HG02943 (cell line): Measurements from ENCODE around the gene ZNF431.
"Not testable (repeated sequence)": the region's sequence is repeated elsewhere in the genome, so short reads cannot be mapped to it uniquely, and the experiment has no call there.

Source experiments
- ATAC-seq: cut with Tn5 transposase; IDR thresholded peaks from one replicate; pipeline ENCODE4 v1.9.1; 2021; ENCODE audit warnings: mild to moderate bottlenecking, low read depth, moderate library complexity; ENCODE audit not compliant: unreplicated experiment

Gene ZNF431

DNA sequence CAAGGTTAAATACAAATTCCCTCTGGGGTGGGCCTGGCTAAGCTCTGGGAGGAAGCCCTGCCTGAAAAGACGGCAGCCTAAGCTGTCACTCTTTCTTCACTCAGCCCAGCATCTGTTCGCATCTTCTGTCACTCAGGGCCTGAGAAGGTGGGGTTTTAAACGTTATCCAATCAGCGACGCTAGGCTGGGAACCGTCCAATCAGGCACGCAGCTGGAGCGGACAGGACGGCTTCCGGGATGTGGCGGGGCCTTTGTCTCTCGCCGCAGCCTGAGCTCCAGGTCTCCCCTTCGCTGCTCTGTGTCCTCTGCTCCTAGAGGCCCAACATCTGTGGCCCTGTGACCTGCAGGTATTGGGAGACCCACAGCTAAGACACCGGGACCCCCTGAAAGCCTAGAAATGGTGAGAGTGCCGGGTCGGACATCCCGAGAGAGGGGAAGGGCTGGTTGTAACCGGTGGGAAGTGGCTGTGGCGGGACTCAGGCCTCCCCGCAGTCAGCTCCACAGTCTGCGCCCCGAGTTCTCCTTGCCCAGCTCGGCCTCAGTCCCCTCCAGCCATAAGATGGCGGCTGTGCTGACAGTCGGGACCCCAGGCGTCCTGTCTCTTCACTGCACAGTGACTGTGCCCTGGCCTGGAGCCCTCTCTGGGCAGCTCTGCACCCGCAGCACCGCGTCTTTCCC lies at the start of gene ZNF431:
Gene ZNF431 (plus strand): TSS at position 254 of the 678 bp plus-strand sequence. CDS start 144 bp downstream, at position 398.
- peak; percentile 99 for ATAC-seq

- no peak for ATAC-seq
These were observed 49.7 kb upstream of the ZNF431 start for GRCh38 chr19:21092109-21092508.

- ATAC-seq: no peak
These were observed 47.4 kb upstream of the ZNF431 start for GRCh38 chr19:21094347-21095025.

DNA sequence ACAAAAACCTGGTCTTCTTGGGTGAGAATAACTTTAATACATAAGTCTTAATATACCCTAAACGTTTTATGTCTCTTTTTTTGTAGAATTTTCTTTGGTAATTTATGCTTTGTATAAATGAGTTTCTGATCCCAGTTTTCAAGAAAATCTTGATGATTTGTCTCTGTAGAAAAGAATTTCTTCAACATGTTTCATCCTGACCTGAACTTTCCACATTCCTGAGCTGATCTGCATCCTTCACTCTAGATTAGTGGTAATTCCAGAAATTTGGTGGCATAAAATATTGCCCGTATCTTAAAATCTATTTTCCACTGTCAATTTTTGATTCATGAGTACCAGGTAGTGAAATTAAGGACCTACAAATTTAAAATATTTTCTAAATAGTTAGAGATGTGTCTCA lies 43.5 kb upstream of the ZNF431 start:
- no peak for ATAC-seq

DNA sequence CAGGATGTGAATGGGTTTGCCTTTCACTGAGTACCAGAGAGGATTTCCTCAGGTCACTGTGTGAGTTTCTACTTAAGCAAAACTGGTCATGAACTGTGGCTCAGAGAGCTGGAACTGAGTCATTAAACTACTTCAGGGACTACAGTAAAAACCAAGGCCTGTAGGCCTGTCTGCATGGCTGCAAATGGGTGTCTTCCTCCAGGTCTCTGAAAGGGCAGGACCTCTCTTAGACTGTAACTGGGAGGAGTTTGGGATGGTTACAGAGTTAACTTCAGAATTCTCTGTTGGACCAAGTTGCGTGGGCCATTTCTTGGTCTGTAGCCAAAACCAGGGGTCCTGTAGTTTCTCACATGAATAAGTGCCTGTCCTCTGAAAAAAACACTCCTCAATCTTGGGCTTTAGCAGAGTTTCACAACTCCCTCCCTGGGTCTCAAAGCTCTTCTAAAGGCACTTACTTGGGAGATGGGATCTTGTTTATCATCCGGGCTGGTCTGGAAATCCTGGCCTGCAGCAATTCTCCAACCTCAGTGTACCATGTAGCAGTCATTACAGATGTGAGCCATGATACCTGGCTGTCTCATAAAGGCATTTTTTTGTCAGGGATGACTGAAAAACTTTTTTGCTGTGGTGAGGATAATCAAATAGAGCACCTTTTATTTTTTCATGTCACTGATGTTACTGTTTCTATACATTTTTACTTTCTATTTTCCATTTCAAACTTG lies 40.2 kb upstream of the ZNF431 start:
- ATAC-seq: no peak

GRCh38 chr19:21109116-21109515 lies 32.7 kb upstream of the ZNF431 start:
- ATAC-seq: no peak

GRCh38 chr19:21110183-21110582 lies 31.7 kb upstream of the ZNF431 start:
- ATAC-seq: no peak

GRCh38 chr19:21115430-21115829 lies 26.4 kb upstream of the ZNF431 start:
- ATAC-seq: no peak

DNA sequence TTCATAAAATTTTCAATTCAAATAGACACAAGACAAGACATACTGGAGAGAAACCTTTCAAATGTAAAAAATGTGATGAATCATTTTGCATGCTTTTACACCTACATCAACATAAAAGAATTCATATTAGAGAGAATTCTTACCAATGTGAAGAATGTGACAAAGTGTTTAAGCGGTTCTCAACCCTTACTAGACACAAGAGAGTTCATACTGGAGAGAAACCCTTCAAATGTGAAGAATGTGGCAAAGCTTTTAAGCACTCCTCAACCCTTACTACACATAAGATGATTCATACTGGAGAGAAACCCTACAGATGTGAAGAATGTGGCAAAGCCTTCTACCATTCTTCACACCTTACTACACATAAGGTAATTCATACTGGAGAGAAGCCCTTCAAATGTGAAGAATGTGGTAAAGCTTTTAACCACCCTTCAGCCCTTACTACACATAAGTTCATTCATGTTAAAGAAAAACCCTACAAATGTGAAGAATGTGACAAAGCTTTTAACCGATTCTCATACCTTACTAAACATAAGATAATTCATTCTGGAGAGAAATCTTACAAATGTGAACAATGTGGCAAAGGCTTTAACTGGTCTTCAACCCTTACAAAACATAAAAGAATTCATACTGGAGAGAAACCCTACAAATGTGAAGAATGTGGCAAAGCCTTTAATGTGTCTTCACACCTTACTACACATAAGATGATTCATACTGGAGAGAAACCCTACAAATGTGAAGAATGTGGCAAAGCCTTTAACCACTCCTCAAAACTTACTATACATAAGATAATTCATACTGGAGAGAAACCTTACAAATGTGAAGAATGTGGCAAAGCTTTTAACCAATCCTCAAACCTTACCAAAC lies 24.6 kb upstream of the ZNF431 start:
- ATAC-seq: no peak

GRCh38 chr19:21126078-21126477 lies 15.8 kb upstream of the ZNF431 start:
- ATAC-seq: no peak

DNA sequence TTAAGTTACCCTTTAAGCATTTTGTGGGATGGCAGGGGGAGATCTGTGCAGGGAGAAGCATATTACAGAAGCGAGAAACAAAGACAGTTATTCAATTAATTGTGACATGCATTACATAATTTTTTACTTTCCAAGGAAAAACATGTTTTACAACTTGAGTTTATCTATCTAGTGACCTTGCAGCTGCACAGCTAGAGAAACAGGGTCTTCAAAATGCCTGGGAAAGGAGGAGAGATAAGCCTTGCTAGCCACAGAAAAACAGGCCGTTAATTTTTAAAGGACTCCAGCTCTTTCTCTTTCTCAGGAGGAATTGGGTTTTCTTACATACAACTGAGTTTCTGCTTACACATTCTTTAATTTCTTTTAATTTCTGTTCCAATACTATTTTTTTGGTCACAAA lies 14.8 kb upstream of the ZNF431 start:
- no peak for ATAC-seq

GRCh38 chr19:21127898-21128297 lies 13.9 kb upstream of the ZNF431 start:
- no peak for ATAC-seq

GRCh38 chr19:21128901-21129698 lies 12.7 kb upstream of the ZNF431 start:
- ATAC-seq: no peak

GRCh38 chr19:21130097-21130775 lies 11.6 kb upstream of the ZNF431 start:
- ATAC-seq: no peak

GRCh38 chr19:21133633-21134032 lies 8.2 kb upstream of the ZNF431 start:
- ATAC-seq: no peak

- ATAC-seq: no peak
These were observed 6.9 kb upstream of the ZNF431 start for GRCh38 chr19:21134934-21135366.

DNA sequence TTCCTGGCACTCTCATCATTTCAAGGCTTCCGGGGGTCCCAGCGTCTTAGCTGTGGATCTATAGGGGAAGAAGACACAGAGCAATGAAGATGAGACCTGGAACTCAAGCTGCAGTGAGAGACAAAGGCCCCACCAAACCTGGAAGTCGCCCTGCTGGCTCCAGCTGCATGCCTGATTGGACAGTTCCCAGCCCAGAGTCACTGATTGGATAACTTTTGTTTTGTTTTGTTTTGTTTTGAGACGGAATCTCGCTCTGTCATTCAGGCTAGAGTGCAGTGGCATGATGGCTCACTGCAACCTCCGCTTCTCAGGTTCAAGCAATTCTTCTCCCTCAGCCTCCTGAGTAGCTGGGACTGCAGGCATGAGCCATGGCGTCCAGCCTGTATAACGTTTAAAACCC lies 6.4 kb upstream of the ZNF431 start:
- no peak for ATAC-seq

- no peak for ATAC-seq
These were observed 3.7 kb upstream of the ZNF431 start for GRCh38 chr19:21138130-21138529.

DNA sequence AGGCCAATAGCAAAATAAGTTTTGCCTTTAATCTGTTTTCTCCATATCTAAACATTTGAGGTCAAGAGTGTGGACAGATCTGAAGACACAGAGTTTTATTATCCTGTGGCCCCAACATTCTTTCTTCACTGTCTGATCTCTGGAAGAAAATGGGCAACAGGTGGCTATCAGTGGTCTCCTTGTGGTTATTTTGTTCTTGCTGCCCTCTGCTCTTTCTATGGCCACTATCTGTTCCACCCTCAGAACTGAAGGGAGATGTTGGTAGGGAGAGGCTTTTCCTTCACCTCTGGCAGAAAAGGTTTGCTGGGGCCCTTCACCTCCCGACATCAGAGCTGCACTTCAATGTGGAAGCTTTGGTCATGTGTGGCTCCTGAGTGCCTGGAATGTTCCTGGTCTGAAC lies 834 bp upstream of the ZNF431 start:
- ATAC-seq: not testable (repeated sequence)
